ENCODE results near the gene CAMTA1.

Gene CAMTA1

GRCh38 chr1:7011826-7012225 lies 226.6 kb downstream of the CAMTA1 start:
- DNase-seq (ENCODE audit: low spot score) = no peak
- in situ Hi-C loops (cut with MboI; ENCODE audit: low sequenced_read_pairs, unreplicated experiment) = no loop called here

GRCh38 chr1:7012461-7012924 lies 227.2 kb downstream of the CAMTA1 start:
- in situ Hi-C loops (cut with MboI; ENCODE audit: low sequenced_read_pairs, unreplicated experiment) = no loop called here
- no peak for TF ChIP-seq CTCF (IDR thresholded peaks at IDR 0.05; ENCODE audit: borderline replicate concordance, control extremely low read depth, extremely low read depth, insufficient read depth, missing control alignments)
- no peak for DNase-seq (ENCODE audit: low spot score)

More at GRCh38 chr1:7011826-7012225, 226.6 kb downstream of the CAMTA1 start:
- no peak for TF ChIP-seq CTCF (IDR thresholded peaks at IDR 0.05; ENCODE audit: borderline replicate concordance, control extremely low read depth, extremely low read depth, insufficient read depth, missing control alignments)

GRCh38 chr1:7013833-7014639 lies 228.8 kb downstream of the CAMTA1 start:
- no peak for DNase-seq (ENCODE audit: low spot score)
- no peak for TF ChIP-seq CTCF (IDR thresholded peaks at IDR 0.05; ENCODE audit: borderline replicate concordance, control extremely low read depth, extremely low read depth, insufficient read depth, missing control alignments)
- in situ Hi-C loops (cut with MboI; ENCODE audit: low sequenced_read_pairs, unreplicated experiment) = no loop called here

GRCh38 chr1:7014640-7014930 lies 229.3 kb downstream of the CAMTA1 start:
- in situ Hi-C loops (cut with MboI; ENCODE audit: low sequenced_read_pairs, unreplicated experiment) = no loop called here
- no peak for TF ChIP-seq CTCF (IDR thresholded peaks at IDR 0.05; ENCODE audit: borderline replicate concordance, control extremely low read depth, extremely low read depth, insufficient read depth, missing control alignments)
- DNase-seq (ENCODE audit: low spot score) = no peak

- in situ Hi-C loops (cut with MboI; ENCODE audit: low sequenced_read_pairs, unreplicated experiment) = no loop called here
- TF ChIP-seq CTCF (IDR thresholded peaks at IDR 0.05; ENCODE audit: borderline replicate concordance, control extremely low read depth, extremely low read depth, insufficient read depth, missing control alignments) = no peak
- no peak for DNase-seq (ENCODE audit: low spot score)
Measured at GRCh38 chr1:7015022-7015421, 229.8 kb downstream of the CAMTA1 start.

GRCh38 chr1:7018351-7018750 lies 233.1 kb downstream of the CAMTA1 start:
- in situ Hi-C loops (cut with MboI; ENCODE audit: low sequenced_read_pairs, unreplicated experiment) = no loop called here
- no peak for TF ChIP-seq CTCF (IDR thresholded peaks at IDR 0.05; ENCODE audit: borderline replicate concordance, control extremely low read depth, extremely low read depth, insufficient read depth, missing control alignments)
- no peak for DNase-seq (ENCODE audit: low spot score)
